A673 (cell line): ENCODE data around the gene ENOPH1. TPM values are rescaled to one million over a fixed set of nuclear protein-coding genes. Genes with fewer than 3 reads are reported as not detected.

ENCODE experiments used
- BruUV-seq: library from RNA; stranded (reverse); fragments of 400-500 nt; replicated peaks from 2 replicates; lab custom pipeline; 2021; lab: Mats Ljungman, UMichigan
- CTCF ChIA-PET: fragments of 300-600 bp; sonication (Branson Sonifier 250); formaldehyde crosslinking; loops from one replicate; lab custom pipeline; 2022; ENCODE audit warnings: antibody characterized with exemption; lab: Charles Lee
- POLR2A ChIA-PET: fragments of 300-600 bp; sonication (Branson Sonifier 250); formaldehyde crosslinking; loops from one replicate; lab custom pipeline; 2022; ENCODE audit warnings: antibody characterized with exemption; ENCODE audit not compliant: low non-redundant PET; lab: Charles Lee
- DNase-seq: peaks from one replicate; pipeline ENCODE4 v3.0.0-alpha.2; 2015; ENCODE audit warnings: low spot score
- H3K27ac ChIP-seq: fragments of 200-600 bp; sonication (generic); 2 replicates; pipeline ENCODE4 v1.5.1; 2016; ENCODE audit warnings: mixed run types, low read depth, mild to moderate bottlenecking, mixed read lengths, antibody characterized with exemption, low read length; ENCODE audit not compliant: poor library complexity, severe bottlenecking
- H3K27me3 ChIP-seq: fragments of 200-600 bp; sonication (generic); replicated peaks from 2 replicates; pipeline ENCODE4 v1.6.1; 2017; ENCODE audit warnings: mixed run types, low read depth, mild to moderate bottlenecking, mixed read lengths, antibody characterized with exemption, low read length; ENCODE audit not compliant: insufficient read depth, poor library complexity
- H3K36me3 ChIP-seq: fragments of 200-600 bp; sonication (generic); 2 replicates; pipeline ENCODE4 v1.6.1; 2016; ENCODE audit warnings: mixed run types, mild to moderate bottlenecking, mixed read lengths, antibody characterized with exemption, low read length; ENCODE audit not compliant: insufficient read depth, poor library complexity, severe bottlenecking
- H3K4me1 ChIP-seq: fragments of 200-600 bp; sonication (generic); 2 replicates; pipeline ENCODE4 v1.6.1; 2017; ENCODE audit warnings: mixed run types, mild to moderate bottlenecking, mixed read lengths, antibody characterized with exemption, low read length; ENCODE audit not compliant: insufficient read depth, poor library complexity, severe bottlenecking
- H3K4me3 ChIP-seq: fragments of 200-600 bp; sonication (generic); 2 replicates; pipeline ENCODE4 v1.5.1; 2016; ENCODE audit warnings: low read depth, mixed run types, mild to moderate bottlenecking, mixed read lengths, low read length; ENCODE audit not compliant: poor library complexity, severe bottlenecking
- H3K9me3 ChIP-seq: fragments of 200-600 bp; sonication (generic); 2 replicates; pipeline ENCODE4 v1.6.1; 2016; ENCODE audit warnings: mixed run types, low read depth, mild to moderate bottlenecking, mixed read lengths, antibody characterized with exemption, low read length; ENCODE audit not compliant: poor library complexity, severe bottlenecking
- CTCF ChIP-seq: fragments of 300-800, 200-600 bp; sonication (generic); conservative IDR thresholded peaks from 2 replicates; pipeline ENCODE4 v1.5.1; 2017; ENCODE audit warnings: low read depth, mild to moderate bottlenecking, antibody characterized with exemption, low read length, moderate library complexity, mixed read lengths
- EZH2 ChIP-seq: fragments of 200-600 bp; sonication (generic); IDR thresholded peaks from 2 replicates; pipeline ENCODE4 v1.6.1; 2017; ENCODE audit warnings: borderline replicate concordance, low read depth, mild to moderate bottlenecking, mixed read lengths, antibody characterized with exemption, low read length; ENCODE audit not compliant: poor library complexity, severe bottlenecking
- intact Hi-C: fragments of 100-400 bp; cut with micrococcal nuclease; formaldehyde crosslinking; loops from one replicate; pipeline ENCODE4 v1.10.0; 2022; ENCODE audit not compliant: unreplicated experiment
- total RNA-seq: library from RNA; stranded (reverse); gene quantifications from 2 replicates; pipeline ENCODE4 v1.2.3, GENCODE V29; 2021

Gene ENOPH1
- total RNA-seq, 1 experiment from 2014 or later, result 29.3 TPM

GRCh38 chr4:82482387-82482786 is 52.0 kb downstream of the ENOPH1 start:
- TF ChIP-seq EZH2 (no peak), CTCF (no peak)
- intact Hi-C loops, result no loop called here

GRCh38 chr4:82484996-82485783 is 54.8 kb downstream of the ENOPH1 start:
- Histone ChIP-seq H3K27me3 (no peaks in the 10 kb centered on the region), H3K4me1 (no peaks in the 10 kb centered on the region), H3K27ac (no peak overlapping the region), H3K9me3 (no peaks in the 10 kb centered on the region), H3K4me3 (no peak overlapping the region), H3K36me3 (no peaks in the 10 kb centered on the region)
- POLR2A ChIA-PET, result no interaction called here
- no peak for TF ChIP-seq CTCF
- TF ChIP-seq EZH2, result no peak
- no peak for DNase-seq
- no TSS peak for BruUV-seq
- CTCF ChIA-PET, result no interaction called here
- intact Hi-C loops, result no loop called here

More at GRCh38 chr4:82482387-82482786, 52.0 kb downstream of the ENOPH1 start:
- CTCF ChIA-PET, result no interaction called here
- no peaks in the 10 kb centered on the region for H3K36me3 ChIP-seq
- no peak overlapping the region for H3K27ac ChIP-seq
- no peaks in the 10 kb centered on the region for H3K4me1 ChIP-seq
- no peaks in the 10 kb centered on the region for H3K9me3 ChIP-seq
- H3K4me3 ChIP-seq, result no peak overlapping the region
- no peaks in the 10 kb centered on the region for H3K27me3 ChIP-seq
- no TSS peak for BruUV-seq
- DNase-seq, result no peak
- POLR2A ChIA-PET, result no interaction called here

GRCh38 chr4:82489076-82489475 is 58.7 kb downstream of the ENOPH1 start:
- H3K36me3 ChIP-seq, result no peaks in the 10 kb centered on the region
- TF ChIP-seq EZH2 (no peak), CTCF (no peak)
- H3K27me3 ChIP-seq, result no peaks in the 10 kb centered on the region
- ChIA-PET POLR2A (interaction anchor here (0.6 kb wide), 1 partner anchor 60 kb away, joined by 11 read pairs; no protein-coding TSS in a partner anchor), CTCF (no interaction called here)
- no peaks in the 10 kb centered on the region for H3K9me3 ChIP-seq
- intact Hi-C loops, result no loop called here
- no peak overlapping the region for H3K27ac ChIP-seq
- BruUV-seq, result no TSS peak
- no peak overlapping the region for H3K4me3 ChIP-seq
- no peaks in the 10 kb centered on the region for H3K4me1 ChIP-seq
- no peak for DNase-seq
